NCI-H2081 treated with DMSO at 0.1 percent for 48 hours (cell line): ENCODE measurements around the gene HIF1A.
"Not testable (repeated sequence)": the region's sequence is repeated elsewhere in the genome, so short reads cannot be mapped to it uniquely, and the experiment has no call there.

Experiments
- DNase-seq: peaks from one replicate; lab custom pipeline; 2025; lab: John Stamatoyannopoulos, UW

Gene HIF1A

GRCh38 chr14:61749264-61749663 lies 54.0 kb downstream of the HIF1A start:
- no peak for DNase-seq

DNA sequence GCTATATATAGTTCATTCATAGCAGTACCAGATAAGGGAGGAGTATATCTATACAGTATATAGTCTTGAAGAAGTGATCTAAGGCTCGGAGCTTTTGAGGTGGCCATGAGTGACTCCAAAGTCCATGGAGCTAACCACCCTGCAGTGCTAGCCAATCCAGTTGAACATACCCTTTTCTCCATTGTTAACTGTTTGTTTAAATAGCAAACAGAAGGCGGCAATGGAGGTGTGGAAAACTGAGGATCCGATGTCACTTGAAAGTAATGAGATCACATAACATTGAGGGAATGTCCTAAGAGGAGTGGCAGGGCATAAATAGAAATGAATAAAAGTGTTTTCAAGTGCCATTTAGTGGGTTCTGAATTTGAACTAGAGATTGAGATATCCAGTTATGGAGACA lies 54.6 kb downstream of the HIF1A start:
- no peak for DNase-seq

GRCh38 chr14:61750708-61751474 lies 55.6 kb downstream of the HIF1A start:
- DNase-seq, result no peak

- no peak for DNase-seq
Observed at GRCh38 chr14:61751475-61751989, 56.2 kb downstream of the HIF1A start.

DNA sequence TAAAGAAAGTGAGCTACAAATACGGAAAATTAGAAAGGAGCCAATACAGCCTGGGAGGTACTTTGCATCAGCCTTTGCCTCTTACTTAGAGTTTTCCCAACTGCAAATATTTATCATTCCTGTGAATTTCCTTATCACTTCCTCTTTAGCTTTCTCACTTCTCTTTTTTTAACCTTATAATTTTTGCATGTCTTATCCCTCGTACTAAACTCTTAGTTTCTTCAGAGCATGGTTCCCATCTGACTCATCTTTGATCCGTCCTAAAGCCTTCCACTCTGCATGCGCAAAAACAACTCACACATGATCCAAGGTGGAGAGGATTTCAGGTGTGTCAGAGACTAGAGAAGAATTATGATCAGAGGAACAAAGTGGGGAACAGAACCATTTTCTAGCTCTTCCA lies 57.3 kb downstream of the HIF1A start:
- no peak for DNase-seq

DNA sequence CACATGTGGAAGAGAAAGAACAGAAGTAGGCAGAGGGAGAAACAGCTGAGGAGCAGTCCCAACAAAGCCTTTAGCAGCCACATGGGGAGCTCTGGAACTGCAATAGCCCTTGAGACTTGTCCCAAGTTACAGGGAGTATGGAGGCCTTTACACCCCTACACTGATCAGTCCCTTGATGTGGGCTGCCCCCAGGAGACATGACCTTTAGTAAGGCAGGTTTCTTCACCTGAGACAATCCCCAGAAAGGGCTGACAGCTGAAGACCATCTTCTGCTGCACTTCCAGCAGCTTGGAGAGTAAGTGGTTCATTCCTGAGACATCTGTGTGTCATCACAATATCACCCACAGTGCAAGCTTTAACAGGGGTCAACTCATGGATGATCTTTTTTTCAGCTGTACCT lies 58.3 kb downstream of the HIF1A start:
- no peak for DNase-seq

DNA sequence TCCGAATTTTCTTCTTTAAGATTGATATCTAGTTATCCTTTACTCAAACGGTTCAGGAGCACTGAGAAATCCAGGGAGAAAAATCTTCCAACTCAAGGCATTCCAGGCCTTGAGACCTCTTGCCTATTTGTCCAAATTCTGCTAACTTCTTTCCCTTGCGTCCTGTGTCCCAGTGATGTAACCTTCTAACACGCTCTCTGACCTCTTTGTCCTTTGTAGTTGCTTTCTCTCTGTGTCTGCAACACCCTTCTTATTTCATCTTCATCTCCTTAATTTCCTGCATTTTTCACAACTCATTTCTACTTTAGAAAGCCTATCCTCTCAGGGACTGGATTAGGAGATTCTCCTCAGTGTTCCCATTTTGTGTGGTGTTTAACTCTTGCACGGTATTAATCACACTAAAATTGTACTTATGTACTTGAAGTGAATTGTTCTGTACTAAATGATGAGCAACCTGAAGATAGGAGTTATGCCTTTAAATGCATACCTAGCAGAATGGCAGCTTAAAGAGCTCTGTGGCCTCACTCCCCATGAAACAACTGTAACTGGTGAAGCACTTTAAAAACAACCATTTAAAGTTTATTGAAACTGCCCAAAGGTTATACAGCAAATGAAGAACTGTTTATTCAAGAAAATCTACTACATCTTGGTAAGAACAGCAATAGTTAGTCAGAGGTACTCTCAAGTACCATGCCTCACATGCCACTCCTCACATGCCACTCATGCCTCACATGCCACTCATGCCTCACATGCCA lies 59.5 kb downstream of the HIF1A start:
- no peak for DNase-seq

DNA sequence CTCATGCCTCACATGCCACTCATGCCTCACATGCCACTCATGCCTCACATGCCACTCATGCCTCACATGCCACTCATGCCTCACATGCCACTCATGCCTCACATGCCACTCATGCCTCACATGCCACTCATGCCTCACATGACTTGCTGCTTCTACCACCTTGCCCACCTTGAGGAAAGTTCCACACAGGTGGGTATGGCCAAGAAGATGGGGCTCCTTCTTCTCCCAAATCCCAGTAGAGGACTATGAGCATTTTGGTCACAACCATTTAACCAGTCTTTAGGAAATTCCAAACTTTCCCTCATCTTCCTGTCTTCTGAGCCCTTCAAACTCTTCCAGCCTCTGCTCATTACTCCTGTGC lies 60.0 kb downstream of the HIF1A start:
- not testable (repeated sequence) for DNase-seq

DNA sequence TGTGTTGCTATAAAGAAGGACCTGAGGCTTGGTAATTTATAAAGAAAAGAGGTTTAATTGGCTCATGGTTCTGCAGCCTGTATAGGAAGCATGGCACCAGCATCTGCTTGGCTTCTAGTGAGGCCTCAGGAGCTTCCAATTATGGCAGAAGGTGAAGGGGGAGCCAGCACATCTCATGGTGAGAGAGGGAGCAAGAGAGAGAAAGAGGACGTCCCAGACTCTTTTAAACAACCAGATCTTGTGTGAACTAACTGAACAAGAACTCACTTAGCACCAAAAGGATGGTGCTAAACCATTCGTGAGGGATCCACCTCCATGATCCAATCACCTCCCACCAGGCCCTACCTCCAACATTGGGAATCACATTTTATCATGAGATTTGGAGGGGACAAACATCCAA lies 60.8 kb downstream of the HIF1A start:
- no peak for DNase-seq

- no peak for DNase-seq
Observed at GRCh38 chr14:61759878-61760277, 64.6 kb downstream of the HIF1A start.

DNA sequence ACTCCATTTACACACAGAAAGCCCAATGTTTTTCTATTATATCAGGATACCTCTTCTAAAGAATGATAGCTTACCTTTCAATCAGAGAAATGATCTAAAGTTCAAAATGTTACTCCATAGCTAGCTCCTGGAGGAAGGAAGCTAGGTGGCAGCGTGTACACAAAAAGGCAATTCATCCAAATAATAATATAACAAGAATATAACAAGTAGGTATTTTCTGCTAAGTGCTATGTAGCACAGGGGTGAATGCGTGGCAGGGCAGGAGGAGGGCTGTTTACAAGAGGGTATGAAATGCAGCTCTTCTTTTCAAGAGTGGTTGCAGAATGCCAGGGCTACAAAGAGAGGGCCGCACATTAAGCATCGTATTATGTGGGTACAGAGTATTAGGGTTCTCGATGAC lies 66.2 kb downstream of the HIF1A start:
- DNase-seq, result no peak

GRCh38 chr14:61761959-61762786 lies 66.9 kb downstream of the HIF1A start, which contains the start of gene SNAPC1:
Gene SNAPC1 (plus strand): TSS chr14:61762420. CDS start chr14:61762461, 41 bp downstream.
- DNase-seq, result peak; percentile 88

GRCh38 chr14:61764342-61765122 lies 69.2 kb downstream of the HIF1A start:
- DNase-seq, result no peak

GRCh38 chr14:61765225-61765943 lies 70.1 kb downstream of the HIF1A start:
- DNase-seq, result peak; percentile 65

DNA sequence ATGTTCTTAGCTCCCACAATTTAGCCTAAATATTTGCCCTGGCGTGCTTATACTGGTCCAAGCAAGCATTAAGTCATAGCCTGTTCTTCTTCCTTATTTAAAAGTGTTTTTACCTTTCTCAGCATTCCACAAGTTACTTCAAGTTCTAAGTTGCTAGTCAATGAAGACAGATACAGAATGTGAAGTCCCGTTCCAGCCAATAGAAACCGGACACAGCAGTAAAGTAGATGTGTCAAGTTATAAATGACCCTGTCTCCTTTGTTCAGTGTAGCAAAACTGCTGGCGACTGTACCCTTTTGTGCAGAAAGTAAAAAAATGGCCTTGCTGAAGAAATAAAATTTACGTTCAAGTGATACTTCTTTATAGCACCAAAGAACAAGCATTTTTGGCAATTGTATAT lies 70.8 kb downstream of the HIF1A start:
- no peak for DNase-seq

DNA sequence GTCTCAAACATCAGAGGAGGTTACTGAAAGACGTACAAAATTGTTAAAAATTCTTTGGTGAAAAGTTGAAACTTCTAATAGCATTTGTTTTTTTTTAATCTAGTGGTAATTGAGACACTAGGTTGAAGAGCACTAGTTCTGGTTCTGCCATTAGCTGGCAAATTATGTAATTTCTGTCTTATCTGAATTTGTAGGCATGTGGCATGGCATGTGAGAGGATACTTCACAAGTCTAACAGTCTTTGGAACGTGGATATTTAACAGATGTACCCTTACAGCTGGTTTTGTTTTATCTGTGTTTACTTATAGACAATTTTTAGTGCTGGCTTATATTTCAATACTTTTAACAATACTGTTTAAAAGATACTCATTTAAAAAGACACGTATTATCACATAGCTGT lies 72.9 kb downstream of the HIF1A start:
- no peak for DNase-seq

- DNase-seq, result no peak
Observed at GRCh38 chr14:61769893-61770292, 74.6 kb downstream of the HIF1A start.

DNA sequence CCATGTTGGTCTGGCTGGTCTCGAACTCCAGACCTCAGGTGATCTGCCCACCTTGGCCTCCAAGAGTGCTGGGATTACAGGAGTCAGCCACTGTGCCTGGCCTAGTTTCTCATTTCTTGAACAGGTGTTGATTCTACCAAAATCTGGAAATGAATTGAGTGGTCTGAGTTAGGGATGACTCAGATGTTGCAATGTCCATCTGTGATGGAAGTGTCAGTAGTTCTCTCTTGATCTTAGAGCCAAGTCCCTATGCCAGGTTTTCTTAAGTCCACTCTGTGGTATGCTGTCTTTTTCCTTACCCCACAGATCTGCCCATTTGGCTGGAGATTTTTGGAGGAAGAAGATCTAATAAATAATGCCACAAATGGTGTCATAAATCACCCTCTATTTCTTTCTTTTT lies 79.5 kb downstream of the HIF1A start:
- no peak for DNase-seq

DNA sequence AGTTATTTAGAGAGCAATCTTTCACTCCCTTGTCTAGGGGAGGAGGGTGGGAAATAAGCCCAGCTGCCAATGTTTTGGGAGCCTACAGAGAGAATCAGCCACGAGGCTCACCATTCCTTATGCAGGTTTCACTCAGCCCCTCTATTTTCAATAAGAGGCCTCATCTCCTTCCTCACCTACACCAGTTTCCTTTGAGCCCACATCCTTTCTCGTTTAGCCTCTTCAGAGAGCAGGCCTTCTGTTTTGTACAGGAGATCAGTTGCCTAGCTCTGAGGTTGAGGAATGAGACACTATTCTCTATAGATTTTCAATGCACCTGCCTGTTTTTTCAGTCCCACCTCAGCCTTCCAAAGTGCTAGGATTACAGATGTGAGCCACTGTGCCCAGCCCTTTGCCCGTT lies 84.8 kb downstream of the HIF1A start:
- no peak for DNase-seq

GRCh38 chr14:61797309-61797708 lies 102.0 kb downstream of the HIF1A start:
- DNase-seq, result no peak
